Astrocyte (in vitro differentiated cells and primary cell): ENCODE results near the gene MED9.

Experiments
- EZH2 ChIP-seq: IDR thresholded peaks from 2 replicates; pipeline ENCODE4 v1.6.1; 2012; ENCODE audit warnings: mild to moderate bottlenecking, low read length, inconsistent platforms; ENCODE audit not compliant: insufficient read depth
- TF ChIP-seq, protein P1 (sequence below): IDR thresholded peaks from 2 replicates; pipeline ENCODE4 v1.5.1; 2011; ENCODE audit warnings: low read depth, mild to moderate bottlenecking, inconsistent platforms, low read length, moderate library complexity; ENCODE audit not compliant: insufficient read depth

DNA sequence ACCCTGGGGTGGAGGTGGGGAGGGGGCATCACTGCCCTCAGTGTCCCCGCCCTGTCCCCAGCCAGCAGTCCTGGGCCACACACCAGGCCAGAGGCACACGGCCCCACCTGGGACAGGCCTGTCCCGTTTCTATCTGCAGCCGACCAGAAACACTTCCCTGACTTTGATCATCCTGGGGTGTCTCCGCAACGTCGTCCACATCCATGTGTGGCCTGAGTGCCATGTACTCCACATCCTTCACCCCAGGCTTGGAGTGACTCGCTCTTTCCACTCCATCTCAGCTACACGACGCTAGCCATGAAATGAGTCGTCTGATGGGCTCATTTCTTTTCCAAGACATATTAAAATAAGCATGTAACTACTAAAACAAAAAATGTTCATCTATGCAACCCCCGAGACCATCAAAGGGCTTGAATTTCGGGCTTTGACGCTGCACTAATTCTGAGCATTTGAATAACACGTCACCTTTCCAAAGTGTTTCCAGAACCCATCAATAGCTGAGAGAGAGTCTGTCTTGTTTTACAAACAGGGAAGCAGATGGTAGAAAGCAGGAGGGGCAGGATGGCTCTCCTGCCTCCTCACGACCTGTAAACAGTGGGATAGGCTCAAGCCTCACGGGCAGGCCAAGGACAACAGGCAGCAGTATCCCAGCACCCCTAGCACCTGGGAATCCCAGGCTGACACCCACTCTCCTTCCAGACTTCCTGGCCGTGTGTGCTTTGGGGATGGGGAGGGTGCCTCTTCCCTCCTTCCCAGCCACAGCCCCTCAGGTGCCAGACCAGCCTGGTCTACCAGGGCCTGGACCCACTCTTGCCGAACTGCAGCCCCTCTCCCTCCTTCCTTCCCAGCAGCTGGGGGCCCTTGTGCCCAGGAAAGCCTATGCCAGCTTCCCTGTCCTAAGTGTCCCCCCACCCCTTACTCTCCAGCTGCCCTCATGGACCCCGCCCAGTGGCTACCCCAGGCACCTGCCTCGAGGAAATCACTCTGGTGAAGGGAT lies 39.4 kb downstream of the MED9 start:
- TF ChIP-seq, protein P1, sequence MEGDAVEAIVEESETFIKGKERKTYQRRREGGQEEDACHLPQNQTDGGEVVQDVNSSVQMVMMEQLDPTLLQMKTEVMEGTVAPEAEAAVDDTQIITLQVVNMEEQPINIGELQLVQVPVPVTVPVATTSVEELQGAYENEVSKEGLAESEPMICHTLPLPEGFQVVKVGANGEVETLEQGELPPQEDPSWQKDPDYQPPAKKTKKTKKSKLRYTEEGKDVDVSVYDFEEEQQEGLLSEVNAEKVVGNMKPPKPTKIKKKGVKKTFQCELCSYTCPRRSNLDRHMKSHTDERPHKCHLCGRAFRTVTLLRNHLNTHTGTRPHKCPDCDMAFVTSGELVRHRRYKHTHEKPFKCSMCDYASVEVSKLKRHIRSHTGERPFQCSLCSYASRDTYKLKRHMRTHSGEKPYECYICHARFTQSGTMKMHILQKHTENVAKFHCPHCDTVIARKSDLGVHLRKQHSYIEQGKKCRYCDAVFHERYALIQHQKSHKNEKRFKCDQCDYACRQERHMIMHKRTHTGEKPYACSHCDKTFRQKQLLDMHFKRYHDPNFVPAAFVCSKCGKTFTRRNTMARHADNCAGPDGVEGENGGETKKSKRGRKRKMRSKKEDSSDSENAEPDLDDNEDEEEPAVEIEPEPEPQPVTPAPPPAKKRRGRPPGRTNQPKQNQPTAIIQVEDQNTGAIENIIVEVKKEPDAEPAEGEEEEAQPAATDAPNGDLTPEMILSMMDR: no peak
- TF ChIP-seq EZH2: no peak
